ENCODE data around the gene CNTROB. TPM values are rescaled to one million over a fixed set of nuclear protein-coding genes. Genes with fewer than 3 reads are reported as not detected.

Gene CNTROB
- total and polyA plus RNA-seq, 10 of the 15 experiments (the other 5 are each of a cell fraction or from before 2014, with no cell fraction given): 2.0 to 36.2 (median 28.2) TPM

DNA sequence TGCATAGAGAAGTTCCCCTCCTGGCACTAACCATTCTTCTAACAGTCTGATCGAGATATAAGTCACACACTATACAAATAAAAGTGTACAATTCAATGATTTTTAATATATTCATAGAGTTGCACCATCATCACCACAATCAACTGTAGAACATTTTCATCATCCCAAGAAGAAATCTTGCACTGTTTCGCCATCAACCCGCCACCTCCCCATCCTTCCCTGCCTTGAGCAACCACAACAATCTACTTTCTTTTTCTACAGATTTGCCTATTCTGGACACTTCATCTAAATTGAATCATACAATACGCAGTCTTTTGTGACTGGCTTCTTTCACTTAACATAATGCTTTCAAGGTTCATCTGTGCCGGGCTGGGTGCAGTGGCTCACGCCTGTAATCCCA lies 37.4 kb downstream of the CNTROB start (continued):
- TF ChIP-seq ZBTB33 (IDR thresholded peaks at IDR 0.05) (no peak), CEBPZ (IDR thresholded peaks at IDR 0.05; ENCODE audit: low read depth, low read length) (no peak), POLR2AphosphoS5 (IDR thresholded peaks at IDR 0.05; ENCODE audit: low read length) (no peak)

DNA sequence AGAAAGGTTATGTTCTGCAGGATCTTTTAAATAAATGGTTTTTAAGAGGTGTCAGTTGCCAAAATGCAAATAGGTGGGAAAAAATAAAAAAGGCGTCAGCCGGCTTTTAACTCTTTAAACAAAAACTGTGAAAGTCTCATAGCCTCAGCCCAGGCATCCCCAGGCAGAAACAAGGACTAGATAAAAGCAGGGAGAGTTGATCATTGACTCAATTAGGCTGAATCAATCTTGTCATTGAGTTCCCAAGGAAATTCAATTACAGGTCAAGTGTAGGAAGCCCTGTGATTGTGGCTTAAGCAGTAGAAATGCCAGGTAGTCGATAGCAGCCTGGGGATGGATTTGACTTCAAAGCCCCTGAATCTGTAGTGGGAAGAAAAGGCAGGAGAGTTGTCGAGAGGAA lies 39.6 kb downstream of the CNTROB start:
- H4K20me1 ChIP-seq (ENCODE audit: control insufficient read depth, insufficient read depth): no peaks in the 10 kb centered on the region
- H3K79me2 ChIP-seq (ENCODE audit: control insufficient read depth, insufficient read depth, low read length): no peaks in the 10 kb centered on the region
- peaks cover 7% of the 10 kb centered on the region for H3K9me3 ChIP-seq (replicated peaks; ENCODE audit: control insufficient read depth, insufficient read depth, low read length)
- H3K4me2 ChIP-seq (ENCODE audit: control insufficient read depth, insufficient read depth): no peak overlapping the region
- no peaks in the 10 kb centered on the region for H3K4me1 ChIP-seq (ENCODE audit: control insufficient read depth, insufficient read depth, low read length)
- no TSS peak for BruUV-seq (replicated peaks)
- ChIA-PET POLR2A (no interaction called here), CTCF (interaction anchor here (1.6 kb wide), 1 partner anchor 85 kb away, joined by 4 read pairs; no protein-coding TSS in a partner anchor), SMC1A (ENCODE audit: uncharacterized antibody, unreplicated experiment) (no interaction called here), RAD21 (ENCODE audit: unreplicated experiment) (no interaction called here)
- no peaks in the 10 kb centered on the region for H3K36me3 ChIP-seq (ENCODE audit: control insufficient read depth in 2 of 2, insufficient read depth in 2 of 2, low read length in 1 of 2)
- 39% methylated on average over 4 of the region's 4 CpGs for WGBS (ENCODE audit: insufficient coverage, insufficient replicate concordance, low lambda C conversion rate, missing lambda C conversion rate)
- no peak overlapping the region for H2AFZ ChIP-seq (ENCODE audit: control insufficient read depth, low read depth, low read length)
- H3K4me3 ChIP-seq: no peak overlapping the region
- ATAC-seq (no peak), DNase-seq (ENCODE audit: low read depth, low spot score) (no peak), FAIRE-seq (no peak)
- intact Hi-C loops (cut with micrococcal nuclease; ENCODE audit: unreplicated experiment): no loop called here
- in situ Hi-C loops (cut with MboI): no loop called here
- H3K27ac ChIP-seq (ENCODE audit: control insufficient read depth, insufficient read depth): no peak overlapping the region
- no peaks in the 10 kb centered on the region for H3K27me3 ChIP-seq (replicated peaks in 1 of 2; ENCODE audit: control insufficient read depth in 2 of 2, insufficient read depth in 2 of 2, low read length in 1 of 2)
- no peak overlapping the region for H3K9ac ChIP-seq (ENCODE audit: control insufficient read depth, insufficient read depth, low read length)
- TF ChIP-seq TBL1XR1 (IDR thresholded peaks at IDR 0.05; ENCODE audit: low read depth, low read length) (no peak), EED (IDR thresholded peaks at IDR 0.05; ENCODE audit: low read depth) (no peak), SMAD5 (IDR thresholded peaks at IDR 0.05; ENCODE audit: low read depth) (no peak), RB1 (IDR thresholded peaks at IDR 0.05; ENCODE audit: borderline replicate concordance) (no peak), LARP7 (IDR thresholded peaks at IDR 0.05) (no peak), DPF2 (IDR thresholded peaks at IDR 0.05) (no peak), KDM1A (IDR thresholded peaks at IDR 0.05; ENCODE audit: borderline replicate concordance) (no peak), ZNF217 (IDR thresholded peaks at IDR 0.05) (no peak), FOXM1 (IDR thresholded peaks at IDR 0.05; ENCODE audit: low read depth, low read length) (no peak), NR2C2 (IDR thresholded peaks at IDR 0.05; ENCODE audit: borderline replicate concordance, control insufficient read depth, insufficient read length, low read depth) (no peak)
- TF ChIP-seq, protein P1, sequence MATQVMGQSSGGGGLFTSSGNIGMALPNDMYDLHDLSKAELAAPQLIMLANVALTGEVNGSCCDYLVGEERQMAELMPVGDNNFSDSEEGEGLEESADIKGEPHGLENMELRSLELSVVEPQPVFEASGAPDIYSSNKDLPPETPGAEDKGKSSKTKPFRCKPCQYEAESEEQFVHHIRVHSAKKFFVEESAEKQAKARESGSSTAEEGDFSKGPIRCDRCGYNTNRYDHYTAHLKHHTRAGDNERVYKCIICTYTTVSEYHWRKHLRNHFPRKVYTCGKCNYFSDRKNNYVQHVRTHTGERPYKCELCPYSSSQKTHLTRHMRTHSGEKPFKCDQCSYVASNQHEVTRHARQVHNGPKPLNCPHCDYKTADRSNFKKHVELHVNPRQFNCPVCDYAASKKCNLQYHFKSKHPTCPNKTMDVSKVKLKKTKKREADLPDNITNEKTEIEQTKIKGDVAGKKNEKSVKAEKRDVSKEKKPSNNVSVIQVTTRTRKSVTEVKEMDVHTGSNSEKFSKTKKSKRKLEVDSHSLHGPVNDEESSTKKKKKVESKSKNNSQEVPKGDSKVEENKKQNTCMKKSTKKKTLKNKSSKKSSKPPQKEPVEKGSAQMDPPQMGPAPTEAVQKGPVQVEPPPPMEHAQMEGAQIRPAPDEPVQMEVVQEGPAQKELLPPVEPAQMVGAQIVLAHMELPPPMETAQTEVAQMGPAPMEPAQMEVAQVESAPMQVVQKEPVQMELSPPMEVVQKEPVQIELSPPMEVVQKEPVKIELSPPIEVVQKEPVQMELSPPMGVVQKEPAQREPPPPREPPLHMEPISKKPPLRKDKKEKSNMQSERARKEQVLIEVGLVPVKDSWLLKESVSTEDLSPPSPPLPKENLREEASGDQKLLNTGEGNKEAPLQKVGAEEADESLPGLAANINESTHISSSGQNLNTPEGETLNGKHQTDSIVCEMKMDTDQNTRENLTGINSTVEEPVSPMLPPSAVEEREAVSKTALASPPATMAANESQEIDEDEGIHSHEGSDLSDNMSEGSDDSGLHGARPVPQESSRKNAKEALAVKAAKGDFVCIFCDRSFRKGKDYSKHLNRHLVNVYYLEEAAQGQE (IDR thresholded peaks at IDR 0.05; ENCODE audit: low read depth, low read length): no peak
